Measurements from ENCODE around the gene MCM8. TPM values are rescaled to one million over a fixed set of nuclear protein-coding genes. Genes with fewer than 3 reads are reported as not detected.

Gene MCM8
- total and polyA plus RNA-seq, 2 experiments from 2014 or later, result 10.6 to 30.4 TPM

DNA sequence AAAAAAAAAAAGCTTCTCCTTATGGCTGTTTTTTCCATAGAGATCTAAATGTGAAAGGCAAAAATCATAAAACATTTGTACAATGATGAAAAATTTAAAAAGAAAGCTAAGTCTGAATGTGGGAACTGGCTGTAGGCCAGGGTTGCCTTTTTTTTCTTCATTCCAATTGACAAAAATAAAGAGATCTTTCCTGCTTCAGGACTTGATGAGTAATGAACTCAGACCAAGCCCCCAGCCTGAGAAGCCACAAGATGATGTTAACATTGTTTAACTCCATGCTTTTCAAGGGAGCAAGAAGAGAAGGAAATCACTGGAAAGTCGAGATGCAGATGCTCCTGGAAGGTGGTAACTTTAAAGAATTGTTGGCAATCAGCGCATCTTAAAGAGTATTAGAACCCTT is 41.5 kb upstream of the MCM8 start (continued):
- TF ChIP-seq, protein P1, sequence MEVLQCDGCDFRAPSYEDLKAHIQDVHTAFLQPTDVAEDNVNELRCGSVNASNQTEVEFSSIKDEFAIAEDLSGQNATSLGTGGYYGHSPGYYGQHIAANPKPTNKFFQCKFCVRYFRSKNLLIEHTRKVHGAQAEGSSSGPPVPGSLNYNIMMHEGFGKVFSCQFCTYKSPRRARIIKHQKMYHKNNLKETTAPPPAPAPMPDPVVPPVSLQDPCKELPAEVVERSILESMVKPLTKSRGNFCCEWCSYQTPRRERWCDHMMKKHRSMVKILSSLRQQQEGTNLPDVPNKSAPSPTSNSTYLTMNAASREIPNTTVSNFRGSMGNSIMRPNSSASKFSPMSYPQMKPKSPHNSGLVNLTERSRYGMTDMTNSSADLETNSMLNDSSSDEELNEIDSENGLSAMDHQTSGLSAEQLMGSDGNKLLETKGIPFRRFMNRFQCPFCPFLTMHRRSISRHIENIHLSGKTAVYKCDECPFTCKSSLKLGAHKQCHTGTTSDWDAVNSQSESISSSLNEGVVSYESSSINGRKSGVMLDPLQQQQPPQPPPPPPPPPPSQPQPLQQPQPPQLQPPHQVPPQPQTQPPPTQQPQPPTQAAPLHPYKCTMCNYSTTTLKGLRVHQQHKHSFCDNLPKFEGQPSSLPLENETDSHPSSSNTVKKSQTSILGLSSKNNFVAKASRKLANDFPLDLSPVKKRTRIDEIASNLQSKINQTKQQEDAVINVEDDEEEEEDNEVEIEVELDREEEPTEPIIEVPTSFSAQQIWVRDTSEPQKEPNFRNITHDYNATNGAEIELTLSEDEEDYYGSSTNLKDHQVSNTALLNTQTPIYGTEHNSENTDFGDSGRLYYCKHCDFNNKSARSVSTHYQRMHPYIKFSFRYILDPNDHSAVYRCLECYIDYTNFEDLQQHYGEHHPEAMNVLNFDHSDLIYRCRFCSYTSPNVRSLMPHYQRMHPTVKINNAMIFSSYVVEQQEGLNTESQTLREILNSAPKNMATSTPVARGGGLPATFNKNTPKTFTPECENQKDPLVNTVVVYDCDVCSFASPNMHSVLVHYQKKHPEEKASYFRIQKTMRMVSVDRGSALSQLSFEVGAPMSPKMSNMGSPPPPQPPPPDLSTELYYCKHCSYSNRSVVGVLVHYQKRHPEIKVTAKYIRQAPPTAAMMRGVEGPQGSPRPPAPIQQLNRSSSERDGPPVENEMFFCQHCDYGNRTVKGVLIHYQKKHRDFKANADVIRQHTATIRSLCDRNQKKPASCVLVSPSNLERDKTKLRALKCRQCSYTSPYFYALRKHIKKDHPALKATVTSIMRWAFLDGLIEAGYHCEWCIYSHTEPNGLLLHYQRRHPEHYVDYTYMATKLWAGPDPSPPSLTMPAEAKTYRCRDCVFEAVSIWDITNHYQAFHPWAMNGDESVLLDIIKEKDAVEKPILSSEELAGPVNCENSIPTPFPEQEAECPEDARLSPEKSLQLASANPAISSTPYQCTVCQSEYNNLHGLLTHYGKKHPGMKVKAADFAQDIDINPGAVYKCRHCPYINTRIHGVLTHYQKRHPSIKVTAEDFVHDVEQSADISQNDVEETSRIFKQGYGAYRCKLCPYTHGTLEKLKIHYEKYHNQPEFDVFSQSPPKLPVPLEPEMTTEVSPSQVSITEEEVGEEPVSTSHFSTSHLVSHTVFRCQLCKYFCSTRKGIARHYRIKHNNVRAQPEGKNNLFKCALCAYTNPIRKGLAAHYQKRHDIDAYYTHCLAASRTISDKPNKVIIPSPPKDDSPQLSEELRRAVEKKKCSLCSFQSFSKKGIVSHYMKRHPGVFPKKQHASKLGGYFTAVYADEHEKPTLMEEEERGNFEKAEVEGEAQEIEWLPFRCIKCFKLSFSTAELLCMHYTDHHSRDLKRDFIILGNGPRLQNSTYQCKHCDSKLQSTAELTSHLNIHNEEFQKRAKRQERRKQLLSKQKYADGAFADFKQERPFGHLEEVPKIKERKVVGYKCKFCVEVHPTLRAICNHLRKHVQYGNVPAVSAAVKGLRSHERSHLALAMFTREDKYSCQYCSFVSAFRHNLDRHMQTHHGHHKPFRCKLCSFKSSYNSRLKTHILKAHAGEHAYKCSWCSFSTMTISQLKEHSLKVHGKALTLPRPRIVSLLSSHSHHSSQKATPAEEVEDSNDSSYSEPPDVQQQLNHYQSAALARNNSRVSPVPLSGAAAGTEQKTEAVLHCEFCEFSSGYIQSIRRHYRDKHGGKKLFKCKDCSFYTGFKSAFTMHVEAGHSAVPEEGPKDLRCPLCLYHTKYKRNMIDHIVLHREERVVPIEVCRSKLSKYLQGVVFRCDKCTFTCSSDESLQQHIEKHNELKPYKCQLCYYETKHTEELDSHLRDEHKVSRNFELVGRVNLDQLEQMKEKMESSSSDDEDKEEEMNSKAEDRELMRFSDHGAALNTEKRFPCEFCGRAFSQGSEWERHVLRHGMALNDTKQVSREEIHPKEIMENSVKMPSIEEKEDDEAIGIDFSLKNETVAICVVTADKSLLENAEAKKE (CRISPR knock-in tag; IDR thresholded peaks at IDR 0.05), result no peak

DNA sequence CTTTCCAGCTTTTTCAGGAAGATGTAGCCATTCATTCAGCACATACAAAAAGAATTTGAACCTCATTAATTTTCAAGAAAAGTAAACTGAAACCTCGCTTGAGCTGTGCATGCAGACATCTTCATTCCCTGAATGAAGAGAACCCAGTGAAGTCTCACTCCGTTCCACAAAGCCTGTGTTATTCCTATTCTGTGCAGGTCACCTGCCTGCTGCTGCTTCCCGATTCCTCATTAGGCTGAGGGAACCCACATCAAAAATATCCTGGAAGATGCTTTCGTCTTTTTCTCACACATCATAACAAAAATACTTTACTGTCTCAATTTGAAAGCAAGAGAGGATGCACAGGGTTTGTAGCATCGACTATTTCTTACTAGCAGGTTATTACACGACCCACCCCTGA is 40.3 kb upstream of the MCM8 start:
- no peaks in the 10 kb centered on the region for H3K36me3 ChIP-seq (ENCODE audit: insufficient read depth)
- H3F3A ChIP-seq (replicated peaks; ENCODE audit: low read depth), result 0 out of 2 replicates have a peak, but pooled peaks cover 3% of the 10 kb centered on the region
- H2AFZ ChIP-seq, result peak overlapping the region; percentile 94; the same call in 1 of the 2 replicates
- H3K4me1 ChIP-seq (ENCODE audit: insufficient read depth), result peaks cover 13% of the 10 kb centered on the region; the same call in 1 of the 2 replicates
- peaks cover 9% of the 10 kb centered on the region for H3K27me3 Mint-ChIP-seq (ENCODE audit: insufficient read depth, low read depth, poor library complexity)
- 0 out of 2 replicates have a peak overlapping the region, but pooled peaks have one; percentile 59 for H3K4me3 ChIP-seq
- H3K4me3 Mint-ChIP-seq, result peak overlapping the region; percentile 80; the same call in 2 of the 3 replicates
- peaks cover 8% of the 10 kb centered on the region; the same call in 1 of the 2 replicates for H3K27me3 ChIP-seq (ENCODE audit: insufficient read depth)
- no peak for ATAC-seq
- H3K27ac ChIP-seq (ENCODE audit: low read depth), result no peak overlapping the region
- no peaks in the 10 kb centered on the region for H3K36me3 Mint-ChIP-seq (ENCODE audit: low read depth)
- peaks cover 23% of the 10 kb centered on the region for H3K4me1 Mint-ChIP-seq
- DNase-seq (ENCODE audit: low spot score), result no peak
- peak overlapping the region; percentile 84; the same call in 1 of the 2 replicates for H3K4me2 ChIP-seq
- H3K9me3 Mint-ChIP-seq, result no peaks in the 10 kb centered on the region
- H3K79me2 ChIP-seq (replicated peaks; ENCODE audit: insufficient read depth), result no peaks in the 10 kb centered on the region
- no peak overlapping the region for H3K27ac Mint-ChIP-seq
- H3K9me2 ChIP-seq (ENCODE audit: insufficient read depth), result no peaks in the 10 kb centered on the region
- H4K20me1 ChIP-seq (replicated peaks; ENCODE audit: insufficient read depth), result no peaks in the 10 kb centered on the region
- TF ChIP-seq POLR2AphosphoS5 (IDR thresholded peaks at IDR 0.05; ENCODE audit: low read depth) (no peak), EZH2 (IDR thresholded peaks at IDR 0.05; ENCODE audit: low read depth, unreplicated experiment) (no peak), EZH2phosphoT487 (IDR thresholded peaks at IDR 0.05; ENCODE audit: unreplicated experiment) (no peak), CREB1 (CRISPR knock-in tag; IDR thresholded peaks at IDR 0.05; ENCODE audit: low read depth) (no peak)
- TF ChIP-seq, protein P1 (CRISPR knock-in tag; IDR thresholded peaks at IDR 0.05), result no peak

Data from GM23338 (cell line).